Measurements from ENCODE around the gene SLC39A6. TPM values are rescaled to one million over a fixed set of nuclear protein-coding genes. Genes with fewer than 3 reads are reported as not detected.
"Not testable (repeated sequence)": the region's sequence is repeated elsewhere in the genome, so short reads cannot be mapped to it uniquely, and the experiment has no call there.

Gene SLC39A6
- total RNA-seq, 1 donor from 2014 or later, result 80.1 TPM

DNA sequence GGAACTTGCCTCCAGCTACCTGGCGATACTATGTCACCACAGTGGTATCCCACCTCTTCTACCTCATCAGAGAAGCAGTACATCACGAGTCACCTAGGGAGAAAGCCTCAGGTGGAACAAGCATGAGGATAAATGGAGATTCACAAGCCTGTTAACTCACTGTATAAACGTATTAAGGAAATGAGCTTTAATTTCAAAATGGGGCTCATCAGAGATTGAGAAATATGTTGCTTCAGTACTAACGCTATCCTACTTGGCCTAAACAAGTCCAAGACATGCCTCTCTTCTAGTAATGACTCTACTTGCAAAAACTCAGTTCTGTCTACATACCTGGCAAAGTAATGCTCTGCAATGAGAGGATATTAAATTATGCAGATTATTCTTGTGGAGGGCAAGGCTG, 4.3 kb downstream of the SLC39A6 start:
- Mint-ChIP-seq H3K27me3 (no peaks in the 10 kb centered on the region), H3K27ac (no peak overlapping the region), H3K4me3 (ENCODE audit: low read depth) (no peak overlapping the region), H3K9me3 (ENCODE audit: low read depth) (no peaks in the 10 kb centered on the region), H3K36me3 (ENCODE audit: insufficient read depth) (peaks cover 12% of the 10 kb centered on the region), H3K4me1 (ENCODE audit: low read depth) (peaks cover 12% of the 10 kb centered on the region)
- TF ChIP-seq, protein P1, sequence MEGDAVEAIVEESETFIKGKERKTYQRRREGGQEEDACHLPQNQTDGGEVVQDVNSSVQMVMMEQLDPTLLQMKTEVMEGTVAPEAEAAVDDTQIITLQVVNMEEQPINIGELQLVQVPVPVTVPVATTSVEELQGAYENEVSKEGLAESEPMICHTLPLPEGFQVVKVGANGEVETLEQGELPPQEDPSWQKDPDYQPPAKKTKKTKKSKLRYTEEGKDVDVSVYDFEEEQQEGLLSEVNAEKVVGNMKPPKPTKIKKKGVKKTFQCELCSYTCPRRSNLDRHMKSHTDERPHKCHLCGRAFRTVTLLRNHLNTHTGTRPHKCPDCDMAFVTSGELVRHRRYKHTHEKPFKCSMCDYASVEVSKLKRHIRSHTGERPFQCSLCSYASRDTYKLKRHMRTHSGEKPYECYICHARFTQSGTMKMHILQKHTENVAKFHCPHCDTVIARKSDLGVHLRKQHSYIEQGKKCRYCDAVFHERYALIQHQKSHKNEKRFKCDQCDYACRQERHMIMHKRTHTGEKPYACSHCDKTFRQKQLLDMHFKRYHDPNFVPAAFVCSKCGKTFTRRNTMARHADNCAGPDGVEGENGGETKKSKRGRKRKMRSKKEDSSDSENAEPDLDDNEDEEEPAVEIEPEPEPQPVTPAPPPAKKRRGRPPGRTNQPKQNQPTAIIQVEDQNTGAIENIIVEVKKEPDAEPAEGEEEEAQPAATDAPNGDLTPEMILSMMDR (IDR thresholded peaks at IDR 0.05; ENCODE audit: unreplicated experiment), result no peak
- DNase-seq (ENCODE audit: low spot score, unreplicated experiment), result no peak

GRCh38 chr18:36120297-36120696, 8.8 kb downstream of the SLC39A6 start:
- Mint-ChIP-seq H3K4me1 (ENCODE audit: low read depth) (peaks cover 2% of the 10 kb centered on the region), H3K27me3 (no peaks in the 10 kb centered on the region), H3K36me3 (ENCODE audit: insufficient read depth) (peaks cover 33% of the 10 kb centered on the region), H3K4me3 (ENCODE audit: low read depth) (no peak overlapping the region), H3K9me3 (ENCODE audit: low read depth) (no peaks in the 10 kb centered on the region), H3K27ac (no peak overlapping the region)
- TF ChIP-seq, protein P1 (IDR thresholded peaks at IDR 0.05; ENCODE audit: unreplicated experiment), result no peak
- DNase-seq (ENCODE audit: low spot score, unreplicated experiment), result no peak

DNA sequence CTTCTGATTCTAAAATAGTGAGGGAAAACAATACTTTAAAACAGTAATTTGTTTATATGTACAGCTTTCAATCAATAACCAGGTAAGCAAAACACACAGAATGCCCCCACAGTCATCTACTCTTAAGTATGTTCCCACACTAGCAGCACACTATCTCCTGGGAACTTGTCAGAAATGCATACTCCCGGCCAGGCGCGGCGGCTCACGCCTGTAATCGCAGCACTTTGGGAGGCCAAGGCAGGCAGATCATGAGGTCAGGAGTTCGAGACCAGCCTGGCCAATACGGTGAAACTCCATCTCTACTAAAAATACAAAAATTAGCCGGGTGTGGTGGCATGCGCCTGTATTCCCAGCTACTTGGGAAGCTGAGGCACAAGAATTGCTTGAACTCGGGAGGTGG, 12.4 kb downstream of the SLC39A6 start:
- peaks cover 31% of the 10 kb centered on the region for H3K36me3 Mint-ChIP-seq (ENCODE audit: insufficient read depth)
- not testable (repeated sequence) for H3K9me3 Mint-ChIP-seq (ENCODE audit: low read depth); H3K27me3 Mint-ChIP-seq; H3K4me1 Mint-ChIP-seq (ENCODE audit: low read depth); H3K27ac Mint-ChIP-seq; H3K4me3 Mint-ChIP-seq (ENCODE audit: low read depth); DNase-seq (ENCODE audit: low spot score, unreplicated experiment)

DNA sequence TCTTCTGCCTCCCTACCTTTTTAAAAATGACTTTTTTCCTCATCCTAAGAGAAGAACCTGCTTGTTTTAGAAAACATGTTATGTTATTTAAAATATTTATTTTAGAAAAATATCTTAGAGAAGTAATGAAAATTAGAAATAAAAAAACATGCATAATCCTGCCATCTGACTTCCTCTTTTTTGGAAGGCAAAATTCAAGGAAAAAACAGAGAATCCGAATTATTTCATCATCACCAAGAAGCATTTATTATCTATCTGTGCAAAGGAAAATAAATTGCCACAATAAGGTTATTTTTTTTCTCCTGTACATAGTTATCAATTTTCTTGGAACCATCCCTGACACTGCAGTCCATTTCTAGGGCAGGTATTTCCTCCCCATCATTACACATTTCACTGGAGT, 14.4 kb downstream of the SLC39A6 start:
- H3K27me3 Mint-ChIP-seq, result no peaks in the 10 kb centered on the region
- no peak overlapping the region for H3K4me3 Mint-ChIP-seq (ENCODE audit: low read depth)
- no peak for DNase-seq (ENCODE audit: low spot score, unreplicated experiment)
- no peaks in the 10 kb centered on the region for H3K4me1 Mint-ChIP-seq (ENCODE audit: low read depth)
- peaks cover 36% of the 10 kb centered on the region for H3K36me3 Mint-ChIP-seq (ENCODE audit: insufficient read depth)
- TF ChIP-seq, protein P1 (IDR thresholded peaks at IDR 0.05; ENCODE audit: unreplicated experiment), result no peak
- H3K9me3 Mint-ChIP-seq (ENCODE audit: low read depth), result no peaks in the 10 kb centered on the region
- H3K27ac Mint-ChIP-seq, result no peak overlapping the region

- H3K27ac Mint-ChIP-seq, result no peak overlapping the region
- H3K4me3 Mint-ChIP-seq (ENCODE audit: low read depth), result no peak overlapping the region
- H3K9me3 Mint-ChIP-seq (ENCODE audit: low read depth), result no peaks in the 10 kb centered on the region
- H3K36me3 Mint-ChIP-seq (ENCODE audit: insufficient read depth), result peaks cover 36% of the 10 kb centered on the region
- no peaks in the 10 kb centered on the region for H3K27me3 Mint-ChIP-seq
- no peaks in the 10 kb centered on the region for H3K4me1 Mint-ChIP-seq (ENCODE audit: low read depth)
- TF ChIP-seq, protein P1 (IDR thresholded peaks at IDR 0.05; ENCODE audit: unreplicated experiment), result no peak
- DNase-seq (ENCODE audit: low spot score, unreplicated experiment), result no peak
Measured at GRCh38 chr18:36114251-36114650, 14.9 kb downstream of the SLC39A6 start.

DNA sequence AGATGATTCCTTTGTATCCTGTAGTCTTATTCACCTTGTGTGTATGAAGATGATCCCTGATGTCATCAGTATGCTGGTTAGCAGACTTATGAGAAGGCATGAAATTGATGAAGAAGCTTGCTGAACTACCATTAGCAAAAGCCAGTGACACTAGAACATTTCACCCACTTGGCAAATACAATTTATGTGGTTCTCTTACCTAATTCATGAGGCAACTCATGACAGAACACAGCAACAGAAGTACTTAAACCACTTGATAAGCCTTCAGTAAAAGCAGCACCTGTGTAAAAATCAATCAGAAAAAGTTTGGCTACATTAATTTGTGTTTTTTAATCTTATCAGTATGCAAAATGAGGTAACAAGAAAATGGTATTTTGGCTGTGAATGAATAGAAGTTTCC, 16.8 kb downstream of the SLC39A6 start:
- Mint-ChIP-seq H3K4me3 (ENCODE audit: low read depth) (no peak overlapping the region), H3K4me1 (ENCODE audit: low read depth) (no peaks in the 10 kb centered on the region), H3K9me3 (ENCODE audit: low read depth) (no peaks in the 10 kb centered on the region), H3K27me3 (no peaks in the 10 kb centered on the region), H3K36me3 (ENCODE audit: insufficient read depth) (peaks cover 29% of the 10 kb centered on the region), H3K27ac (no peak overlapping the region)
- no peak for DNase-seq (ENCODE audit: low spot score, unreplicated experiment)
- TF ChIP-seq, protein P1 (IDR thresholded peaks at IDR 0.05; ENCODE audit: unreplicated experiment), result no peak
